K562 (cell line): ENCODE measurements around the gene CTNNA3. TPM values are rescaled to one million over a fixed set of nuclear protein-coding genes. Genes with fewer than 3 reads are reported as not detected.

ENCODE experiments used
- ATAC-seq: fragments of 200-7000 bp; cut with Tn5 transposase; 3 replicates; pipeline ENCODE4 v1.9.1; 2020; ENCODE audit warnings: moderate library complexity
- BruUV-seq: library from RNA; stranded (reverse); fragments of 400-500 nt; replicated peaks from 2 replicates; lab custom pipeline; 2021; lab: Mats Ljungman, UMichigan
- CTCF ChIA-PET: fragments of 300-600 bp; formaldehyde crosslinking; extraction: SDS; loops from one replicate; lab custom pipeline; 2021; ENCODE audit warnings: low intra/inter-chr PET ratio; lab: Yijun Ruan, JAX
- POLR2A ChIA-PET: fragments of 300-600, 350-650 bp; sonication (Branson Sonifier 250); formaldehyde crosslinking; extraction: SDS; loops from one replicate; lab custom pipeline; 2021; ENCODE audit warnings: antibody characterized with exemption, inconsistent platforms; lab: Yijun Ruan, JAX
- DNase-seq, 4 experiments: peaks; one replicate each; pipeline versions ENCODE4 v3.0.0 to v3.0.0-alpha.2; 2011 to 2018; ENCODE audit warnings: low spot score in 3 of 4, mixed read lengths in 3 of 4; ENCODE audit errors: extremely low read depth in 1 of 4
- FAIRE-seq: peaks from 2 replicates; lab custom pipeline; 2011; peaks lifted over from hg19 to GRCh38; lab: Jason Lieb, UNC
- H2AFZ ChIP-seq: 2 replicates; pipeline ENCODE4 v1.6.0; 2011; ENCODE audit warnings: low read depth, low read length, control low read depth, inconsistent platforms
- H3K27ac ChIP-seq: fragments of 200-600 bp; 3 replicates; pipeline ENCODE4 v1.8.0; 2011; ENCODE audit warnings: low read depth, mild to moderate bottlenecking, control low read depth, inconsistent platforms, low read length, moderate library complexity, mixed read lengths; ENCODE audit errors: extremely low read depth
- H3K27me3 ChIP-seq, 2 experiments: fragments of 300-600 bp in 1 of 2; 2 replicates in 1 of 2; 3 replicates in 1 of 2; pipeline versions ENCODE4 v1.6.0 to v1.8.0; 2011; ENCODE audit warnings: inconsistent platforms in 2 of 2, low read length in 2 of 2, mild to moderate bottlenecking in 1 of 2, mixed read lengths in 1 of 2, moderate library complexity in 1 of 2; ENCODE audit not compliant: control insufficient read depth in 2 of 2, insufficient read depth in 2 of 2
- H3K36me3 ChIP-seq: fragments of 300-600 bp; 3 replicates; pipeline ENCODE4 v1.8.0; 2011; ENCODE audit warnings: mild to moderate bottlenecking, low read length, inconsistent platforms; ENCODE audit not compliant: control insufficient read depth, insufficient read depth
- H3K4me1 ChIP-seq, 2 experiments: fragments of 200-600 bp in 1 of 2; replicated peaks in 1 of 2; 2 replicates in 1 of 2; 3 replicates in 1 of 2; pipeline versions ENCODE4 v1.5.1 to v1.8.0; 2011; ENCODE audit warnings: inconsistent platforms in 2 of 2, low read length in 2 of 2, mild to moderate bottlenecking in 1 of 2, mixed read lengths in 1 of 2, moderate library complexity in 1 of 2; ENCODE audit not compliant: control insufficient read depth in 2 of 2, insufficient read depth in 2 of 2
- H3K4me2 ChIP-seq: 2 replicates; pipeline ENCODE4 v1.6.1; 2011; ENCODE audit warnings: low read length, control low read depth, inconsistent platforms, mixed read lengths; ENCODE audit not compliant: insufficient read depth
- H3K4me3 ChIP-seq: fragments of 200-600 bp; sonication (generic), shearing (Covaris generic); 2 replicates; pipeline ENCODE4 v1.5.1; 2016; ENCODE audit warnings: control low read depth, inconsistent platforms
- H3K79me2 ChIP-seq: fragments of 200-600 bp; 3 replicates; pipeline ENCODE4 v1.8.0; 2011; ENCODE audit warnings: low read length, inconsistent platforms; ENCODE audit not compliant: control insufficient read depth, insufficient read depth
- H3K9ac ChIP-seq, 2 experiments: 2 replicates each; pipeline versions ENCODE4 v1.6.0 to v1.6.1; 2011; ENCODE audit warnings: low read depth in 2 of 2, low read length in 2 of 2, control low read depth in 1 of 2, inconsistent platforms in 1 of 2, mild to moderate bottlenecking in 1 of 2, mixed read lengths in 1 of 2; ENCODE audit not compliant: insufficient read depth in 1 of 2
- H3K9me1 ChIP-seq: one replicate; pipeline ENCODE4 v1.6.0; 2011; ENCODE audit warnings: inconsistent platforms, mild to moderate bottlenecking, low read length, moderate library complexity; ENCODE audit not compliant: control insufficient read depth, insufficient read depth
- H3K9me3 ChIP-seq: replicated peaks from 2 replicates; pipeline ENCODE4 v1.5.1; 2011; ENCODE audit warnings: low read depth, low read length, inconsistent platforms; ENCODE audit not compliant: control insufficient read depth, insufficient read depth
- H4K20me1 ChIP-seq: replicated peaks from 2 replicates; pipeline ENCODE4 v1.6.1; 2011; ENCODE audit warnings: low read length, inconsistent platforms, mixed read lengths; ENCODE audit not compliant: control insufficient read depth, insufficient read depth
- EGR1 ChIP-seq: fragments of 450-650 bp; conservative IDR thresholded peaks from 2 replicates; pipeline ENCODE4 v1.6.1; 2017; ENCODE audit warnings: mild to moderate bottlenecking
- GABPB2 ChIP-seq: fragments of 250-450 bp; sonication (Bioruptor Pico); conservative IDR thresholded peaks from 2 replicates; pipeline ENCODE4 v1.5.1; 2021; ENCODE audit warnings: mild to moderate bottlenecking
- HNRNPUL1 ChIP-seq: fragments of 200-400 bp; formaldehyde crosslinking; IDR thresholded peaks from 2 replicates; pipeline ENCODE4 v1.6.1; 2017; ENCODE audit warnings: low read length
- KAT7 ChIP-seq: sonication (generic); formaldehyde crosslinking; IDR thresholded peaks from 2 replicates; pipeline ENCODE4 v1.8.0; 2022; ENCODE audit warnings: missing genetic modification reagents, mild to moderate bottlenecking, borderline replicate concordance
- KLF13 ChIP-seq: fragments of 450-650 bp; IDR thresholded peaks from 2 replicates; pipeline ENCODE4 v1.6.1; 2016; ENCODE audit warnings: missing genetic modification characterization, low read depth, mild to moderate bottlenecking, missing compliant biosample characterization, moderate library complexity, borderline replicate concordance
- MECOM ChIP-seq: fragments of 250-450 bp; sonication (Bioruptor Pico); IDR thresholded peaks from 2 replicates; pipeline ENCODE4 v1.8.0; 2022; ENCODE audit warnings: inconsistent platforms
- PRPF4 ChIP-seq: fragments of 200-400 bp; formaldehyde crosslinking; IDR thresholded peaks from one replicate; pipeline ENCODE4 v1.6.1; 2017; ENCODE audit warnings: low read length, low read depth, mild to moderate bottlenecking; ENCODE audit not compliant: insufficient read depth, poor library complexity, severe bottlenecking
- SRSF9 ChIP-seq: fragments of 200-400 bp; formaldehyde crosslinking; IDR thresholded peaks from 2 replicates; pipeline ENCODE4 v1.6.1; 2017; ENCODE audit warnings: low read depth, low read length, borderline replicate concordance
- ZNF695 ChIP-seq: fragments of 450-650 bp; formaldehyde crosslinking; IDR thresholded peaks from 2 replicates; pipeline ENCODE4 v1.4.0; 2020; ENCODE audit warnings: mild to moderate bottlenecking, moderate library complexity
- WGBS: fragments of 100-300 bp; shearing (Covaris generic); methylation state at CpG from one replicate; pipeline ENCODE4 v1.1.6; 2016; ENCODE audit warnings: low coverage, mixed read lengths; ENCODE audit not compliant: insufficient coverage; ENCODE audit errors: missing lambda C conversion rate; 5-methylcytosine and 5-hydroxymethylcytosine counted together
- in situ Hi-C: fragments of 300-500 bp; cut with MboI; formaldehyde crosslinking; loops from 4 replicates; pipeline ENCODE4 v1.15.0; 2018; ENCODE audit warnings: inconsistent platforms, mixed read lengths
- intact Hi-C: fragments of 100-400 bp; cut with micrococcal nuclease; formaldehyde crosslinking; loops from 2 replicates; pipeline ENCODE4 v1.14.2; 2022
- polyA plus RNA-seq, 8 experiments: library from polyadenylated mRNA; depleted of rRNA in 4 of 8; stranded (reverse) in 5 of 8; unstranded in 3 of 8; fragments of >200 nt; fragmentation: Nextera tagmentation in 2 of 8; fragmentation: Illumina TruSeq in 1 of 8; extraction: Ambion mirVana in 2 of 8; extraction: Trizol in 1 of 8; gene quantifications; 2 replicates each; pipeline versions ENCODE4 v1.2.1 to v1.2.3, GENCODE V29; 2011 to 2014; ENCODE audit warnings: inconsistent platforms in 1 of 8, missing spikeins in 1 of 8
- total RNA-seq, 7 experiments: library from RNA; depleted of rRNA in 6 of 7; stranded (reverse); fragments of >200 nt in 6 of 7; fragmentation: Illumina TruSeq in 2 of 7; extraction: Trizol in 2 of 7; gene quantifications; 2 replicates each; pipeline versions ENCODE4 v1.2.1 to v1.2.3, GENCODE V29; 2011 to 2021; ENCODE audit warnings: low replicate concordance in 1 of 7

CTNNA3 gene
- total and polyA plus RNA-seq, 9 of the 15 experiments (the other 6 are each of a cell fraction or from before 2014, with no cell fraction given) = 0.04 TPM; not detected in 8

DNA sequence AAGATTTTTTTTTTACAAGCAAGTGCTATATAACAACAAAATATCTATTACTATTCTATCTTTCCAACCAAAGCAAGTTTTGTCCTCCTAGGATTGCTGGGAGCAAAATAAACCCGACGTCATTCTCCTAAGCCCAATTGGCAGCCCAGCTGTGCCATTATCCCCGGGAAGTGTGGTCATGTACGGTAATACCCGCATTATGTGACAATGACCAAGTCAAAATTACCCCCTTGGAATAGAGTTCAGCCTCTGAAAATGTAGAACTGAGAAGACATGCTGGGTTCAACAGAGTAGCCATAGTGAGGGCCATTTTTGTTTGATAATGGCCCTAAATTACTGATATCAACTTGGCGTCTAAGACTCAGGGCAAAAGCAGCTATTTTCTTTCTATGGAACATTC, 554.7 kb downstream of the CTNNA3 start (continued):
- TF ChIP-seq PRPF4 = no peak

DNA sequence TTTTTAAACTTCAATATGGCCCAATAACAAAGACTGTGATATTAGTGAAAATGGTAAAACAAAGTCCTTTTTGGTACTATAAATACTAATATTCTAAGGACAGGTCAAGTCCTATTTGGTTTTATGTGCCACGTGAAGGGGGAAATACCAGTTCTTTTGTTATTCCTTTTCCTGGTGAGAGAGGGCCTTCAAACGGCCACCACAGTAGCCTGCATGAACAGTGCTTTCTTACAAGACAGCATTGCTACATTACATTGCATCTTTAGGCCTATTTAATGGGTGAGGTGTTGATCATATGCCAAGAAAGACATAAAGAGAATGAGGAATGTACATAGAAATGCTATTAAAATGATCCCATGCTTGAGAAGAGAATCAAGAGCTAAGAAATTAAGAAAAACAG, 555.4 kb downstream of the CTNNA3 start:
- FAIRE-seq (no peak), ATAC-seq (no peak), DNase-seq (no peak)
- CTCF ChIA-PET = no interaction called here
- Histone ChIP-seq H3K9me3 (no peaks in the 10 kb centered on the region), H3K9ac (no peak overlapping the region), H3K4me3 (no peak overlapping the region), H3K4me1 (no peaks in the 10 kb centered on the region), H4K20me1 (no peaks in the 10 kb centered on the region), H3K27me3 (no peaks in the 10 kb centered on the region), H3K79me2 (no peaks in the 10 kb centered on the region), H3K27ac (no peak overlapping the region), H2AFZ (no peak overlapping the region), H3K4me2 (no peak overlapping the region), H3K36me3 (no peaks in the 10 kb centered on the region), H3K9me1 (no peaks in the 10 kb centered on the region)
- TF ChIP-seq HNRNPUL1 (no peak), KLF13 (tag) (no peak), GABPB2 (CRISPR knock-in tag) (no peak), SRSF9 (no peak), ZNF695 (CRISPR knock-in tag) (no peak), KAT7 (CRISPR knock-in tag) (no peak), MECOM (CRISPR knock-in tag) (no peak), EGR1 (no peak)
- intact Hi-C loops = no loop called here
- BruUV-seq = no TSS peak
- WGBS = 0% methylated on average over 2 of the region's 2 CpGs
- POLR2A ChIA-PET = no interaction called here
- in situ Hi-C loops = no loop called here
